SU-DHL-6 (cell line): ENCODE results near the gene PDE12.

Source experiments
- EZH2phosphoT487 ChIP-seq: fragments of 200-600 bp; sonication (generic), shearing (Covaris generic); conservative IDR thresholded peaks from 2 replicates; pipeline ENCODE4 v1.6.1; 2018; ENCODE audit warnings: mild to moderate bottlenecking, antibody characterized with exemption, low read length, moderate library complexity, mixed read lengths
- TF ChIP-seq, protein P1 (sequence below): fragments of 200-600 bp; sonication (generic); IDR thresholded peaks from one replicate; pipeline ENCODE4 v1.5.1; 2017; ENCODE audit warnings: antibody characterized with exemption, mild to moderate bottlenecking, low read length, moderate library complexity; ENCODE audit not compliant: insufficient read depth, poor library complexity, severe bottlenecking

DNA sequence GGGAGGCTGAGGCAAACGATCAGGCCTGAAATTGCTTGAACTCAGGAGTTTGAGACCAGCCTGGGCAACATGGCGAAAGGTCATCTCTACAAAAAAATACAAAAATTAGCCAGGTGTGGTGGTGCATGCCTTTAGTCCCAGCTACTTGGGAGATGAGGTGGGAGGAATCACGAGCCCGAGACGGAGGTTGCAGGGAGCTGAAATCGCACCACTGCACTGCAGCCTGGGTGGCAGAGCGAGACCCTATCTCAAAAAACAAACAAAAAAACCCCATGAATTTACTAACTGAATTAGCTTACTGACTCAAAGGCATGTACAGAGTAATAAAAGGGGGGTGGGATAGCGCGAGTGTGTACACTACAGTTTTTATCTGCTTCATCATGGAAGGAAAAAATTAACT lies 21.7 kb downstream of the PDE12 start:
- TF ChIP-seq, protein P1, sequence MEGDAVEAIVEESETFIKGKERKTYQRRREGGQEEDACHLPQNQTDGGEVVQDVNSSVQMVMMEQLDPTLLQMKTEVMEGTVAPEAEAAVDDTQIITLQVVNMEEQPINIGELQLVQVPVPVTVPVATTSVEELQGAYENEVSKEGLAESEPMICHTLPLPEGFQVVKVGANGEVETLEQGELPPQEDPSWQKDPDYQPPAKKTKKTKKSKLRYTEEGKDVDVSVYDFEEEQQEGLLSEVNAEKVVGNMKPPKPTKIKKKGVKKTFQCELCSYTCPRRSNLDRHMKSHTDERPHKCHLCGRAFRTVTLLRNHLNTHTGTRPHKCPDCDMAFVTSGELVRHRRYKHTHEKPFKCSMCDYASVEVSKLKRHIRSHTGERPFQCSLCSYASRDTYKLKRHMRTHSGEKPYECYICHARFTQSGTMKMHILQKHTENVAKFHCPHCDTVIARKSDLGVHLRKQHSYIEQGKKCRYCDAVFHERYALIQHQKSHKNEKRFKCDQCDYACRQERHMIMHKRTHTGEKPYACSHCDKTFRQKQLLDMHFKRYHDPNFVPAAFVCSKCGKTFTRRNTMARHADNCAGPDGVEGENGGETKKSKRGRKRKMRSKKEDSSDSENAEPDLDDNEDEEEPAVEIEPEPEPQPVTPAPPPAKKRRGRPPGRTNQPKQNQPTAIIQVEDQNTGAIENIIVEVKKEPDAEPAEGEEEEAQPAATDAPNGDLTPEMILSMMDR = no peak
- no peak for TF ChIP-seq EZH2phosphoT487
